Thyroid gland (tissue), 4 donors: ENCODE results near the gene OTUB1.

ENCODE experiments used
- POLR2A ChIP-seq, 2 donors: fragments of 450-650 bp; IDR thresholded peaks; one replicate each; pipeline ENCODE4 v1.6.1; 2017; ENCODE audit warnings: antibody characterized with exemption in 2 of 2, mild to moderate bottlenecking in 2 of 2, moderate library complexity in 1 of 2
- TF ChIP-seq, protein P1 (sequence below), 6 experiments: fragments of 200-600 bp in 3 of 6; fragments of 450-650 bp in 3 of 6; sonication (generic) in 3 of 6; IDR thresholded peaks; one replicate each; pipeline ENCODE4 v1.5.1; 2016 to 2019; ENCODE audit warnings: antibody characterized with exemption in 6 of 6, mild to moderate bottlenecking in 2 of 6, inconsistent platforms in 1 of 6, moderate library complexity in 1 of 6

DNA sequence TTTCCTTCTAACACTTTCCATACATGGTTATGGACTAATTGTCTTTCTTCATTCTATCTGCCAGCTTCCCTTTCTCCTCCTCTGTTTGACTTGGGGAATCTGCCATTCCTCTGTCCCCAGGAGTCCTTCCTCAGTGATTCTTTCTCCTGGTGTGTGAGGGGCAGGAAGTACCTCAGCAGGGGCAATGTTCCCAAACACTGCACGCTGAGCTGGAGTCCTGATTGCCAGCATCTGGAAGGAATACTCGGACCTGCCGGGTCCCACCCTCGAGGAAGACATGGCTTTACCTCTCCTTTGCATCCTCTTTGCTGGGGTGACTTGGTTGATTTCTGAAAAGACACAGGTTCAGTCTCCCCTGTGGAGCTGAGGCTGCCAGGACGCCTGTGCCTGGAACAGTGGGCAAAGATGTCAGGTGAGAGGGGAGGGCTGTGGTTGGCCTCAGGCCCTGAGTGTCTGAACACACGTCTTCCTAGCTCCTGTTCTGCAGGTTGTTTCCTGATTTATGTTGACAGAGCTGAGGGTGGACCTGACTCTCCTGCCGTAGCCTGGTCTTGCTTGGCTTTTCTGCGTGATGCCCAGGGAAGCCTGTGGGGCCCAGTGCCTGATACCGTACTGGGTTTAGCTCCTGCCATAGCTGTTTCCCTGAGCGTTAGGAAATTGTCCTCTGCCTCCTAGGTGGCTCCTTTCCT lies 7.5 kb upstream of the OTUB1 start:
- TF ChIP-seq, protein P1, sequence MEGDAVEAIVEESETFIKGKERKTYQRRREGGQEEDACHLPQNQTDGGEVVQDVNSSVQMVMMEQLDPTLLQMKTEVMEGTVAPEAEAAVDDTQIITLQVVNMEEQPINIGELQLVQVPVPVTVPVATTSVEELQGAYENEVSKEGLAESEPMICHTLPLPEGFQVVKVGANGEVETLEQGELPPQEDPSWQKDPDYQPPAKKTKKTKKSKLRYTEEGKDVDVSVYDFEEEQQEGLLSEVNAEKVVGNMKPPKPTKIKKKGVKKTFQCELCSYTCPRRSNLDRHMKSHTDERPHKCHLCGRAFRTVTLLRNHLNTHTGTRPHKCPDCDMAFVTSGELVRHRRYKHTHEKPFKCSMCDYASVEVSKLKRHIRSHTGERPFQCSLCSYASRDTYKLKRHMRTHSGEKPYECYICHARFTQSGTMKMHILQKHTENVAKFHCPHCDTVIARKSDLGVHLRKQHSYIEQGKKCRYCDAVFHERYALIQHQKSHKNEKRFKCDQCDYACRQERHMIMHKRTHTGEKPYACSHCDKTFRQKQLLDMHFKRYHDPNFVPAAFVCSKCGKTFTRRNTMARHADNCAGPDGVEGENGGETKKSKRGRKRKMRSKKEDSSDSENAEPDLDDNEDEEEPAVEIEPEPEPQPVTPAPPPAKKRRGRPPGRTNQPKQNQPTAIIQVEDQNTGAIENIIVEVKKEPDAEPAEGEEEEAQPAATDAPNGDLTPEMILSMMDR (IDR thresholded peaks at IDR 0.05): no peak
- no peak for TF ChIP-seq POLR2A (IDR thresholded peaks at IDR 0.05)
